ENCODE measurements around the gene MCF2L.

MCF2L gene

DNA sequence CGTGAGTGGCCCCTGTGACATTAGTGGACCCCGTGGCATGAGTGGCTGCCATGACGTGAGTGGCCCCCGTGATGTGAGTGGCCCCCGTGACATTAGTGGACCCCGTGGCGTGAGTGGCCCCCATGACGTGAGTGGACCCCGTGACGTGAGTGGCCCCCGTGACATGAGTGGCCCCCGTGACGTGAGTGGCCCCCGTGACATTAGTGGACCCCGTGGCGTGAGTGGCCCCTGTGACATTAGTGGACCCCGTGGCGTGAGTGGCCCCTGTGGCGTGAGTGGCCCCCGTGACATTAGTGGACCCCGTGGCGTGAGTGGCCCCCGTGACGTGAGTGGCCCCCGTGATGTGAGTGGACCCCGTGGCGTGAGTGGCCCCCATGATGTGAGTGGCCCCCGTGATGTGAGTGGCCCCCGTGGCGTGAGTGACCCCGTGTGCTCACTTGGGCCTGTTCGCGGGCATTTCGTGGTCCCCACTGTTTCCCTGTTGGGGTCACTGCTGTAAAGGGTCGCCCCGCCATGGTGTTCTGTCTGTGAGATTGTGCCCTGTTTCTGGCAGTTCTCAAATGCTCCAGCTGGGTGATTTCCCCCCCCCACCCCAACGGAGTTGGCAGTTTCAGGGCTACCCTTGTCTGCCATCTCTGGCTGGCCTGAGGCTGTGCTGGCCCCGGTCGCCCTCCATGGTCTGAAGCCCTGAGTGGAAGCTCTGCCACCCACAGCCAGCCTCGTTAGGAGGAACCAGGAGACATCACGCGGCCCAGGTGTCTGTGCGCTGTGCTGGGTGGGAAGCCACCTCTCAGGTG is 64.2 kb downstream of the MCF2L start:
- DNase-seq (ENCODE audit: low read depth): no peak

DNA sequence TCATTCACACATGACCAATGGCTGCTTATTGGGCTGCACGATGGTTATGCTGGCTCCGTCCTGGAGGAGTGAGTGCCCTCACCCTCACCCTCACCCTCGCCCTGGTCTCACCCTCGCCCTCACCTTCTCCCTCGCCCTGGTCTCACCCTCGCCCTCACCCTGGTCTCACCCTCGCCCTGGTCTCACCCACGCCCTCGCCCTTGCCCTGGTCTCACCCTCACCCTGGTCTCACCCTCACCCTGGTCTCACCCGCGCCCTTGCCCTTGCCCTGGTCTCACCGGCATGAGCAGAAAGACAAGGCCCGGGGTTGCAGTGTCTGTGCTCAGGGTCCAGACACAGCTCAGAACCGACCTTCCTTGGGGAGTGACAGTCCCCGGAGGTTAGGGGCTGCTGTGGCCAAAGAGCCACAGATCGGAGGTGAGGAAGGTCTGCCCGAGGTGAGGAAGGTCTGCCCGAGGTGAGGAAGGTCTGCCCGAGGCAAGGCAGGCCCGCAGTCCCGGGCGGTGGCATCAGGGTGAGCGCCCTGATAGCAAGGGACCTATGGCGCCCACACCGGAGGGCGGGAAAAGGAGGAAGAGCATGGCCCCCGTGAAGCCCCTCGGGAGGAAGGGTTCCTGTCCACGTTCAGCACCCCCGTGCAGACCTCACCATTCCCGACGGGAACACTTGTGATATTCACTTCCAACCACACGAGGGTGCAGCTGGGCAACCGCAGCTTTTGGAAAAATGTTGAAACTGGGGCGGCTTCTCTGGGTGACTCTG is 65.6 kb downstream of the MCF2L start:
- no peak for DNase-seq (ENCODE audit: low read depth)

DNA sequence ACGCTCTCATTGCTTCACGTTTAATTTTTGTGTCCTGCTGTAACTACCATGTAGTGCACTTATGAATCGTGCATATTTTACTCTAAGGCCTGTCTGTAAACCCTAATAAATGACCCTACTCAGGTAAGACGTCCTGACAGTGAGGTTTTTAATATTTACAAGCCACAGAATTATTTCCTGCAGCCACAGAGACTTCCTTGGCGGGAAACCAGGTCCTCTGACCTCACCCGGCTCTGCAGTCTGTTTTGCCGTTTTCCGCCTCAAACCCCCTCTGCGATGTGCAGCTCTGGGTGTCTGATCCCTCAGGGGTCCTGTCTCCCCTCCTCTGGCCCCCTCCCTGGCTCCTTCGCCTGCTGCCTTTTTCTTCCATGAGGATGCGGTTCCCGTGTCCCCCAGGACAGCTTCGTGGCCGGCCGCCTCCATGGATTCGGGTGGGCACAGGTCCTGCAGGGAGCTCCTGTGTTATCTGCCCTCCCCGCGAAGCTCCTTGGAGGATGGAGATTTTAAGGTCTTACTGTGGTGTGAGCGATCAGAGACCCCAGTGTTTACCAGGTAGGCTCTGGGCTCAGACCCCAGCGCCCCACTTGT is 66.3 kb downstream of the MCF2L start:
- no peak for DNase-seq (ENCODE audit: low read depth)

DNA sequence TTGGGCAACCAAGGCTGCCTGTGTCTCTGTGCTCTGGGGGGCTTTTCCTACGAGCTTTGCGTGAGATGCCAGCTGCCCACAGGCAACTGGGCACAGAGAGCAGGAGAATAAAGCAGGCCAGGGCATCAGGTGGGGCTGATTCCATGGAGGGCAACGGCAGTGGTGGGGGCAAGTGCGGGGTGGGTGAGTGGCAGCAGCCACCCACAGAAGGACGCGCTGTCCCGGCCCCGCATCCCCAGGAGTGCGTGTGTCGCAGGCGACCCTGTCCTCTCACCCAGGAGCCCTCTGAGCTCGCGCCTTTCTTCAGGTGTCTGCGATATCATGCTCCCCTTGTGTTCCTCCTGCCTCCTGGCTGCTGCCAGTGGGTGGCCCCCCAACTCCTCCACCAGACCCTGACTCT is 67.4 kb downstream of the MCF2L start:
- DNase-seq (ENCODE audit: low read depth): no peak

DNA sequence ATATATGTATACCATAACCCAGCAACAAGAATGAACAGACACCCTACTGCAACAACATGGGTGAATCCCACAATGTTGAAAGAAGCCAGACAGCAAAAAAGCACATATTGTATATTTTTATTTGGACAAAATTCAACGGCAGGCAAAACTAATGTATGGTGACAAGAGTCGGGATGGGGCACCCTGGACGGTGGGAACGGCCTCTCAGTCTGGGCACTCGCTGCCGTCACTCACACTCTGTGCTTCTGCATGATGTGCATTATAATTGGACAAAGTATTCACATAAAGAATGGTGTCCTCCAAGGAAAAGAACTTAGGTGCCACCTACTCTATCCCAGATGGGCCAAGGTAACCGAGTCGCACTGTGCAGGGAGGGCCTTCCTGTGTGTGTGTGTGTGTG is 71.0 kb downstream of the MCF2L start:
- DNase-seq (ENCODE audit: low read depth): no peak

DNA sequence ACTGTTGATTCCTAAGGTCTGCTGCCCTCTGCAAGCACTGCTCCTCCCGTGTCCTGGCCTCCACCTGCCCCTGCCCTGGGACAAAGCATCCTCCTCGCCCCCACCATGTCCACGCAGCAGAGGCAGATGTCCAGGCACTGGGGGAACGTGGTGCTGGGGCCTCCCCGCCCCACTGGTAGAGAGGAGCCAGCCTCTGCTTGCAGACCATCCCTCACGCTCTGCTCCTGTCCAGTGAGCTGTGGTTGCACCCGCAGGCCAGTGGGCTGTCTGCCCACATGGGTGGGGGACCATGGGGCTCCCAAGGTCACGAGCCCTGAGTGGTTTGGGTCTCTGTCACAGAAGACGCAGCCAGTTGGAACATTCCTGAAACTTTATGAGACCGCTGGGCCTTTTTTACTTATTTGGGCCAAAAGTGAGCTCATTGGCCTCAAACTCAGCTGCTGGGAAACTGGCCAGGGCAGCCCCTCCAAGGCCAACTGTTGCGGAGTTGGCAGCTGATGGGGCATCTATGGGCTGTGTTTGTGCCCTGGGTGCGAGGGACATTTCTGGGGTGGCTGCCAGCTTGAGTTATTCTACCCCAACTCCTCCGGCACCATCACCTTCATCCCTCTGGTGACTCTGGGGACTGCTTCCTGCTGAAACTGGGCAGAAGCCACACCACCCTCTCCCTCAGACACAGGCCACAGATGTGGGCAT is 71.7 kb downstream of the MCF2L start:
- DNase-seq (ENCODE audit: low read depth): no peak

DNA sequence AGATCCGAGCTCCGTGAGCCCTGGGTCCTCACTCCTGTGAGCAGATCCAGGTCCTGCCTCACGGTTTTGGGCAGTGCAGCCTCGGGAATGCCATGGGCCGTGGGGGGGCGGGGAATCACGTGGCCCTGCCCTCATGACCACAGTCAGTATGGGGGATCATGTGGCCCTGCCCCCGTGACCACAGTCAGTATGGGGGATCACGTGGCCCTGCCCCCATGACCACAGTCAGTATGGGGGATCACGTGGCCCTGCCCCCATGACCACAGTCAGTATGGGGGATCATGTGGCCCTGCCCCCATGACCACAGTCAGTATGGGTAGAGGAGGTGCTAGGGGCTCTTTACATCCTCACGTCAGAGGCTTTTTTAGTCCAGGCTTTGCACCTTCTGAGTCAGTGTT is 72.3 kb downstream of the MCF2L start:
- DNase-seq (ENCODE audit: low read depth): no peak

DNA sequence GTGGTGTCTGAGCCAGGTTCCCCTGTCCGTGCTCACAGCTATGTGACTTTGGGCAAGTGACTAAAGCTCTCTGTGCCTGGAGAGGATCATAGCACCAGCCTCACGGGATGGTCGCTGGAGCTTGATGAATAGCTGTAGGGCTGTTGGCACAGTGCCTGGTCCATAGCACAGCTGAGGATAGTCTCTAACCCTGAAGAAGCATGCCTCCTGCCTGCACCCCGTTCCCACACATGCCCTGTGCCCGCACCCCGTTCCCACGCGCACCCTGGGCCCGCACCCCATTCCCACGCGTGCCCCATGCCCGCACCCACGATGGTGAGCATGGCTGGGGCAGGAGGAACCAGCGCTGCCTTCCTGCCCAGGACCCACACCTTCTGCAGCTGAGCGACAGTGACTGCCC is 72.9 kb downstream of the MCF2L start:
- no peak for DNase-seq (ENCODE audit: low read depth)

DNA sequence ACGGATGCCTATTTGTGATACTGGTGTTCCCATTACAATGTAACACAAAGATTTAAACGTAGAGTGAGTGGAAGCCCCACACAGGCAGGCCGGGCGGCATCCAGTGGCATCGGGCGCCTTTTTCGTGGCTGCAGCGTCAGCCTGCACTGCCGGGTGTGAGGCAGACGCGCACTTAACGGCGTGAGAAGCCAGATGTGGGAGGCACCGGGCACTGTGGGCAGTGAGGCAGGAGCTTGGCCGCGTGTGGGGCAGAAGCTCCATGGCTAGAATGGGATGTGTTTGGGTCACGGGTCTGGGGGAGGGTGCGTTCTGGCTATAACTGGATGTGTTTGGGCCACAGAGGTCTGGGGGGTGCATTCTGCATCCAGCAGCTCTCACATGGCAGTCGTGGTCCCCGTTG is 73.4 kb downstream of the MCF2L start:
- DNase-seq (ENCODE audit: low read depth): no peak

DNA sequence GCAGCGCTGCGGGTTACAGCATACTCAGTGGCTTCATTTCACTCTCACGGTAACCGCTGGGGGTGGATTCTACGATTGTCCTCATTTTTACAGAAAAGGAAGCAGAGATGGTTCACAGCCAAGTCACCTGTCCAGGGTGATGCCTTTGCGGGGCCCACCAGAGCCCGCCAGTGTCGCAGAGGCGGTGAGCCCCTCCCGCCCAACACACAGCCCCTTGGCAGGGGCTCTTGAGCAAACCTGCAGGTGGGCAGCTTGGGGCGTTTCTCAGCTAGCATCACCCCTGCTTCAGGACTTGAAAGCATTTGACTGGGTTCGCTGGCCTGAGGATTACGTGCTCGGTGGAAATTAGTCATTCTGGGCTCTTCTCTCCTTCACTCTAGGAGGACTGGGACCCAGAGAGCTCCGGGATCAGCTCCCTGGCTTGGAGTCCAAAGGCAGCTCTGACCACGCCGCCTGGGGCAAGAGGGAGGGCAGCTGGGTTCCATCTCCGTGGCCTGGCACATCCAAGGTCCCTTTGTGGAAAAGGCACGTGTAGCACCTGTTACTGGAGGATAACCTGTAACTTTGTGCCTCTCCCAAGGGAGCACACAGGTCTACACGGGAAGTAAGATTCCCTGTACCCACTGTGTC is 74.1 kb downstream of the MCF2L start:
- DNase-seq (ENCODE audit: low read depth): no peak

DNA sequence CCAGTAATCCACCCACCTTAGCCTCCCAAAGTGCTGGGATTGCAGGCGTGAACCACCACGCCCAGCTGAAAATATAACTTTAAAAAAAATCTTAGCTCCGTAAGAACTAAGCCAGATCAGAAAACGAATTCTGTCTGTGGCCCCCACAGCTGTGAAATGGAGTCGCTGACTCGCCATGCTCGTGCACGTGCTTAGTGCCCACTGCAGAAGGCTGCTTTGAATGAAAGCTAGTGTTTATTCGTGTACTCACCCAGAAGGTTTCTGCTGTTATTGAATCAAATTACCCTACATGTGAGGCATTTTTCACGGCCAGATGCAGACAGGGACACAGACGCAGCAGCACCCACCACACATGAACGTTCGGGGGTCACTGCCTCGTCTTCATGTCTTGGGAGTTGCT is 74.9 kb downstream of the MCF2L start:
- DNase-seq (ENCODE audit: low read depth): no peak

DNA sequence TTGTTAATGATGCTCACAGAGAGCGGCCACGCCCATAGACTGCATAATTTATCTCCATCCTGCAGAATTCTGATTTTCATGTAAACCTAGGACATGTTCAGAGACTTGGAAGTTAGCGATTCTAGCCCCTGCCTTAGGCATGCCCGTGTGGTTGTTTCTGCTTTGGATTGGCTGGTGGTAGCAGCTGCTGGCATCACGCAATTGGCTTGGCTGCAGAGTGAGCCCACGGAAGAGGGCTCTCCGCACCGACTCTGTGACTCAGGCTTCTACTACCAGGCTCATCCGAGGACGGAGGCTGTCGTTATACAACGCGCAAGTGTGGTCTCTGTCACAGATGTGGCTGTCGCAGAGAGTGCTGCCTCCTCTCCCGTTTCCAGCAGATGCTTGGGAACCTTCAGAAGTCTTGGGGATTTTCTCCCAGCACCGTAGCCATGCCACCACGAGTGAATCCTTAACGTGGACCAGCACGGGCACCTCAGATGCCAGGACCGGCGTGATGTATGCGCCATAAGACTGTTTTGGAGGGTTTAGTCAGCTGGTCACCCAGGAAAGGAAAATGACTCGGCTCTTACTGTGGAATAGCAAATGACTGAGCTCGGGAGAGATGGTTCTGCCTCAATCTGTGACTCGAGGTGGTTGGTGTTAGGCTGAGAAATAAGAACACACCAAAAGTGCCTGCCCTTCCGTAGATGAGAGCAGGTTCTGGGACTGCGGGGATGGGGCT is 75.5 kb downstream of the MCF2L start:
- no peak for DNase-seq (ENCODE audit: low read depth)

DNA sequence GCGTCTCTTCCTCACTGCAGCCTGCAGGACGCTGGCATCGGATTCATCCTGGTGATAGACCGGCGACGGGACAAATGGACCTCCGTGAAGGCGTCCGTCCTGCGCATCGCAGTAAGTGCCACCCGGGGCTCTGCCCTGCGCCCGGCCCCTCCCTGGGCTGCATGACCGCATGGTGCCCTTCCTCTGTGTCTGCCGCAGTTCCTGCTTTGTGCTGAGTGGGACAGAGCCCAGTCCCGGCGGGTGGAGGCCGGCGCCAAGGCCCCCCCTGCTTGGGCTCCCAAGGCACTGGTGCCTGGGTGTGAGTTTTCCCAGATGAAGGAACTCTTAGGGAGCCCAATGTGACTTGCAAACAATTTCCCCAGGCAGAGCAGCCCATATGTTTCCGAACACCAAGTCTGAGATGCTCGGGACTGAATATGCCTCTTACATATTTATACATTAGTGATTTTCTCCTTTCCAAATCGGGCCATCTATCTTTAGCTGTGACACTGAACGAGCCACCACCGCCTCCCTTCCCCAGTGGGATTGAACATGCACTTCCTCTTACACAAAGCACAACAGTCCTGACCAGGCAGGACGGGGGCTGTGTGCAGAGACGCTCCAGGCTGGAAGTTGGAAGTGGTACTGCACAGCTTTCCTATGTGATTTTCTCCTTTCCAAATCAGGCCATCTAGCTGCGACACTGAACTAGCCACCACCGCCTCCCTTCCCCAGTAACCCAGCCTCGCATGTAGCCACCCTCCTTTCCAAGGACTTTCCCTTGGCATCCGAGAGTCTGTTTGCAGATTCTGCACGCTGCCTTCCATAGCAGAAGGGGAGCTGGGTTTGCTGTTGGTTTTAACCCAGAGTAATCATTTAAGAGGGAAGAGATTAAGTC is 76.5 kb downstream of the MCF2L start:
- DNase-seq (ENCODE audit: low read depth): no peak

DNA sequence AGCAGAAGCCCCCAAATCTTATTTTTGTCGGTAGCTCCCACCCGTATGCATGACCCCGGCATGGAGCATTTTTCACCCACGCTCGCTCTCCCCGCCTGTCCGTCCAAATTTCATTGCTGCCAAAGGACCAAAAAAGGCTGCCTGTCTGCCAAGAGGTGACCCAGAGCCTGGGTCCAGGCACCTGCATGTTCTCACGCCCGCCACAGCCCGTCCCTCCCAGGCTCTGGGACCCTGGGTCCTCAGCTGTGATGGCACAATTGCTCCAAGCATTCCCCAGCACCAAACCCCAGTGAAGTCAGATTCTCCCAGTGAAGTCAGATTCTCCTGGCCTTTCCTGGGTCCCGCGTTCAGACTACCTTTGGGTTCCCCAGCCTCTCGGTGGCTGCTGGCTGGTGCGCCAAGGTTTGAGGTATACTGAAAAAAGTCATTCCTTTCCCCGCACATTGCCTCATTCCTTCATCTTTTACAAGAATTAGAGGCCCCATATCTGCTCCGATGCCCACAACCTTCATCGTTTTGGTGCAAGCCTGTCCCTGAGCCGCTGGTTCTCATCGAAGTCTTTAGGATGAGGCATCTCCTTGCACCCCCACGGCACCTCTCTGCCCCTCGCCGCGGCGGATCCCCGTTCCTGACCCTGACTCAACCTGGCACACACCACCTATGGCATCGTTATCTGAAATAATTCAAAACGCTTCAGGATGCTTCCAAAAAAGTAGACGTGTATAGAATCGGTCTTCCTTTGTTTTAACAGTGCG is 77.3 kb downstream of the MCF2L start:
- DNase-seq (ENCODE audit: low read depth): no peak

DNA sequence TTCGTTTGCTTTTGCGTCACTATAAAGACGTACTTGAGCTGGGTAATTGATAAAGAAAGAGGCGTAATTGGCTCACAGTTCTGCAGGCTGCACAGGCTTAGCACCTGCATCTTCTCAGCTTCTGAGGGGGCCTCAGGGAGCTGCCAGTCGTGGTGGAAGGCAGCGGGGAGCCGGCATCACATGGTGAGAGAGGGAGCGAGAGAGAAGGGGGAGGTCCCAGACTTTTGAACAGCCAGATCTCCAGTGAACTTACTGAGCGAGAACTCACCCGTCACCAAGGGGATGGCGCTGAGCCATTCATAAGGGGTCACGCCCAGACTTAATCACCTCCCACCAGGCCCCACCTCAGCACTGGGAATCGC is 77.8 kb downstream of the MCF2L start:
- DNase-seq (ENCODE audit: low read depth): no peak

DNA sequence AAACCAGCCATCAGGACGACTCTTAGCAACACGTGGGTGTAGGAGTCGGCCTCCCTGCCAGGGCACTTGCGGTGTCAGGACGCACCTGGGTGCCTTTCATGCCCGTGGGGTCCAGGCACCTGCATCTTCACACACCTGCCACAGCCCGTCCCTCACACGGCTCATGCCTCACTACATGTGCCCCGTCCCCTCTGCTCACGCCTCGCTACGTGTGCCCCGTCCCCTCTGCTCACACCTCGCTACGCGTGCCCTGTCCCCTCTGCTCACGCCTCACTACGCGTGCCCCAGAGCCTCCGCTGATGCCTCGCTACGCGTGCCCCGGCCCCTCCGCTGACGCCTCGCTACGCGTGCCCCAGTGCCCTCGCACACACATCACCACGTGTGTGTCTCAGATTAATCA is 78.6 kb downstream of the MCF2L start:
- DNase-seq (ENCODE audit: low read depth): no peak

DNA sequence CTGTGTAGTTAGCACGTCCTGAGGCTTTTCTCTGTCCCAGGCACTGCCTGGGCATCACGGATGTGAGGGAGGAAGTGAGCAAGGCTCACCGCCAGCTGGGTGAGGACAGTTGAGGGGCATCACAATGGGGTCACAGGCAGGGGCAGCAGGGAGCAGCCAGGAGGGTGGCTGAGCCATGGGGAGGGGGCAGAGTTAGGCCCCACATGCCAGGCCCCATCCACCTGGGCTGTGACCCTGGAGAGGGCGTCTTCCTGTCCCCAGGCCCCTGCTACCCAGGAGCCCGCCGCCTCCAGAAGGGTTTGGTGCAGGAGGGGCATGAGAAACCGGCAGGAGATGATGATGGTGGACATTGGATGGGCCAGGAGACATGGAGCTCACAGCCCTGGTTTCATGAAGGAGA is 79.8 kb downstream of the MCF2L start:
- DNase-seq (ENCODE audit: low read depth): no peak

DNA sequence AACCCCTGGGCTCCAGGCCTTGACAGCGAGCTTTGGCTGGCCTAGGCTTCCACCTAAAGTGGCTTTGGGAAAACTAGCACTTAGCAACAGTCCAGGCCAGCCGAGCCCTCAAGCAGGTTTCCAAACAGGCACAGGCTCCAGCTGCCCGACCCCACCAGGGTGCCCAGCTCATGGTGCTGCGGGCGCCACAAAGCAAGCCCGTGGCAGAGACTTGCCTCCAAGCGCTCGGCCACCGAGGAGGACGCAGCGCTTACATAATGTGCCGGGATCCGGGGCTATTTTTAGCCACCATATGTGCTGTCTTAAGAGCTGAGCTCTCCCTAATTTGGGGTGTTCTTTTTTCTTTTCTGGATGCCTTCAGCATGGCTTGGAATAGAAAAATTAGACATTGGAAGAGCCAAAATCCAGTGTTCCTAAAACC is 80.5 kb downstream of the MCF2L start:
- no peak for DNase-seq (ENCODE audit: low read depth)

DNA sequence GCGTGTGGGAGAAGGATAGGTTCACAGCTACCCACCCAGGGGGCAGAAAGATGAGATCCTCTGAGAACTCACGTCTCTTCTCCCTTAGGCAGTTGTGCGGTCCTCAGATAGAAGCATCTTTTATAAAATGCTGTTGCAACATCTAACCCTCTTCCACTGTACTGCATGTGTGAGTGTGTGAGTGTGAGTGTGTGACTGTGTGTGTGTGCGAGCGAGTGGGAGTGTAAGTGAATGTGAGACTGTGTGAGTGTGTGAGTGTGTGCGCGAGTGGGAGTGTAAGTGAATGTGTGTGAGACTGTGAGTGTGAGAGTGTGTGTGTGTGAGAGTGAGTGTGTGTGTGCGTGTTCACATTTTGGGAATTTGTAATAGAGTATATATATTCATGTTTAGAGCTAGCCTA is 81.0 kb downstream of the MCF2L start:
- no peak for DNase-seq (ENCODE audit: low read depth)

Data from T follicular helper cell (primary cell).